ENCODE measurements around the gene JAM2.

DNA sequence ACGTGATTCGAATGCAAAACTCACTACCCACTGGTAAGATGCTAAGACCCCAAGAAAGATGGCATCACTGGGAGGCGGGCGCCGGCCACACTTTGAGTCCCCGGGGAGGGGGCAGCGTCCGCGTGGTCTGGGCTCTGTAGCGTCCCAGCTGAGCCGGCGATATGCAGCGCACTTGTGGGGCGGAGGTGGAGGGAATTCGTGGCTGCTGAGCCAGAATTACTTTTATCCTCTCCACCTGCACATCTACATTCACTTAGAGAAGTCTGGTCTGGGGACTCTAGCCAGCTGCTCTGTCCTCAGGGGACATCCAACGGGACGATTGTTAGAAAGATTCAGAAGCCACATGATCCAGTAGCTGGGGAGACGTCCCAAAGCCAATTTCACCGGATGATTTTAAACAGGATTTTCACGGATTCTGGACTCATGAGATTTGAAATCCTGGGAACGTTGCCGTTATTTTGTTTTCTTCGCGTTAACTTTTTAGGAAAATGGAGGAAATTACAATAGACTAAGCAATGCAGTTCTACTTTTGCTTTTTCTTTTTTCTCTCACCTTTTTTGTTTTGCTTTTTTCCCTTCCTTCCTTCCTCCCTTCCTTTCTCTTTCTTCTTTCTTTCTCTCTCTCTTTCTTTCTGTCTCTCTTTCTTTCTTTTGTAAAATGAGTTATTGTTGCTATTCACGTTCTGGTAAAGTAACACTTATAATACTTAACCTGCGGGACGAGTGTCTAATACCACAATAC is 1.3 kb downstream of the JAM2 start:
- TF ChIP-seq, protein P1, sequence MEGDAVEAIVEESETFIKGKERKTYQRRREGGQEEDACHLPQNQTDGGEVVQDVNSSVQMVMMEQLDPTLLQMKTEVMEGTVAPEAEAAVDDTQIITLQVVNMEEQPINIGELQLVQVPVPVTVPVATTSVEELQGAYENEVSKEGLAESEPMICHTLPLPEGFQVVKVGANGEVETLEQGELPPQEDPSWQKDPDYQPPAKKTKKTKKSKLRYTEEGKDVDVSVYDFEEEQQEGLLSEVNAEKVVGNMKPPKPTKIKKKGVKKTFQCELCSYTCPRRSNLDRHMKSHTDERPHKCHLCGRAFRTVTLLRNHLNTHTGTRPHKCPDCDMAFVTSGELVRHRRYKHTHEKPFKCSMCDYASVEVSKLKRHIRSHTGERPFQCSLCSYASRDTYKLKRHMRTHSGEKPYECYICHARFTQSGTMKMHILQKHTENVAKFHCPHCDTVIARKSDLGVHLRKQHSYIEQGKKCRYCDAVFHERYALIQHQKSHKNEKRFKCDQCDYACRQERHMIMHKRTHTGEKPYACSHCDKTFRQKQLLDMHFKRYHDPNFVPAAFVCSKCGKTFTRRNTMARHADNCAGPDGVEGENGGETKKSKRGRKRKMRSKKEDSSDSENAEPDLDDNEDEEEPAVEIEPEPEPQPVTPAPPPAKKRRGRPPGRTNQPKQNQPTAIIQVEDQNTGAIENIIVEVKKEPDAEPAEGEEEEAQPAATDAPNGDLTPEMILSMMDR (IDR thresholded peaks at IDR 0.05) = no peak
- TF ChIP-seq POLR2A (IDR thresholded peaks at IDR 0.05) = no peak
